H1 (cell line): ENCODE measurements around the gene SLC26A1. TPM values are rescaled to one million over a fixed set of nuclear protein-coding genes. Genes with fewer than 3 reads are reported as not detected.

Experiments used
- CTCF ChIA-PET: fragments of 300-600 bp; sonication (Branson Sonifier 250); formaldehyde crosslinking; loops from one replicate; lab custom pipeline; 2021; ENCODE audit not compliant: partially characterized antibody; lab: Charles Lee
- POLR2A ChIA-PET: fragments of 300-600 bp; sonication (Branson Sonifier 250); formaldehyde crosslinking; loops from one replicate; lab custom pipeline; 2021; ENCODE audit warnings: inconsistent platforms; ENCODE audit not compliant: partially characterized antibody; lab: Charles Lee
- DNase-seq, 2 experiments: peaks; one replicate each; pipeline versions ENCODE4 v3.0.0 to v3.0.0-alpha.2; 2010 to 2022; ENCODE audit warnings: low spot score in 2 of 2, low read depth in 1 of 2, mixed read lengths in 1 of 2
- FAIRE-seq: peaks from 2 replicates; lab custom pipeline; 2011; peaks lifted over from hg19 to GRCh38; lab: Jason Lieb, UNC
- H2AFZ ChIP-seq: 2 replicates; pipeline ENCODE4 v1.8.1; 2012; ENCODE audit warnings: low read length, inconsistent platforms
- H2AK5ac ChIP-seq: 2 replicates; pipeline ENCODE4 v1.6.1; 2013; ENCODE audit warnings: low read depth, low read length
- H2BK120ac ChIP-seq: replicated peaks from 2 replicates; pipeline ENCODE3; 2013; ENCODE audit warnings: low read depth, low read length, inconsistent platforms
- H2BK12ac ChIP-seq: 2 replicates; pipeline ENCODE4 v1.6.1; 2013; ENCODE audit warnings: low read depth, low read length
- H2BK15ac ChIP-seq: 2 replicates; pipeline ENCODE4 v1.6.1; 2013; ENCODE audit warnings: low read length
- H2BK20ac ChIP-seq: 2 replicates; pipeline ENCODE4 v1.6.1; 2013; ENCODE audit warnings: low read length
- H2BK5ac ChIP-seq: 2 replicates; pipeline ENCODE4 v1.6.1; 2013; ENCODE audit warnings: low read depth, low read length
- H3K14ac ChIP-seq: 2 replicates; pipeline ENCODE4 v1.6.1; 2013; ENCODE audit warnings: inconsistent platforms; ENCODE audit not compliant: insufficient read length
- H3K18ac ChIP-seq: 2 replicates; pipeline ENCODE4 v1.6.1; 2013; ENCODE audit warnings: low read length; ENCODE audit errors: extremely low read depth
- H3K23ac ChIP-seq: 2 replicates; pipeline ENCODE4 v1.6.1; 2013; ENCODE audit warnings: inconsistent platforms; ENCODE audit not compliant: insufficient read length
- H3K23me2 ChIP-seq: 2 replicates; pipeline ENCODE4 v1.6.1; 2013; ENCODE audit warnings: low read depth, low read length
- H3K27ac ChIP-seq: 2 replicates; pipeline ENCODE4 v1.6.1; 2011; ENCODE audit warnings: low read depth, low read length, inconsistent platforms
- H3K27me3 ChIP-seq, 4 experiments: replicated peaks in 1 of 4; 1 replicate in 1 of 4; 2 replicates in 3 of 4; pipeline versions ENCODE4 v1.6.1 to v1.8.1; 2011 to 2013; ENCODE audit warnings: low read length in 3 of 4, mild to moderate bottlenecking in 3 of 4, inconsistent platforms in 2 of 4, mixed read lengths in 2 of 4, moderate library complexity in 1 of 4; ENCODE audit not compliant: control insufficient read depth in 3 of 4, insufficient read depth in 3 of 4; ENCODE audit errors: extremely low read depth in 1 of 4
- H3K36me3 ChIP-seq, 4 experiments: 2 replicates each; pipeline versions ENCODE4 v1.6.1 to v1.8.1; 2011 to 2013; ENCODE audit warnings: mild to moderate bottlenecking in 4 of 4, low read length in 3 of 4, moderate library complexity in 2 of 4, control low read depth in 1 of 4, inconsistent platforms in 1 of 4; ENCODE audit not compliant: insufficient read depth in 4 of 4, control insufficient read depth in 2 of 4
- H3K4ac ChIP-seq: replicated peaks from 2 replicates; pipeline ENCODE3; 2013; ENCODE audit warnings: low read length, low read depth, mixed read lengths, inconsistent platforms; ENCODE audit not compliant: insufficient read length
- H3K4me1 ChIP-seq, 4 experiments: replicated peaks in 1 of 4; 1 replicate in 1 of 4; 2 replicates in 3 of 4; pipeline versions ENCODE4 v1.6.1 to v1.8.1; 2011 to 2013; ENCODE audit warnings: low read length in 3 of 4, inconsistent platforms in 2 of 4, mixed read lengths in 1 of 4; ENCODE audit not compliant: insufficient read depth in 4 of 4, control insufficient read depth in 3 of 4
- H3K4me2 ChIP-seq, 2 experiments: 2 replicates each; pipeline versions ENCODE4 v1.6.1 to v1.8.1; 2011 to 2013; ENCODE audit warnings: low read depth in 2 of 2, low read length in 2 of 2, control low read depth in 1 of 2, inconsistent platforms in 1 of 2, mild to moderate bottlenecking in 1 of 2; ENCODE audit not compliant: insufficient read depth in 1 of 2
- H3K4me3 ChIP-seq, 4 experiments: fragments of 200-600, 300-600 bp in 1 of 4; sonication (generic), shearing (Covaris generic), sonication (Bioruptor Twin) in 1 of 4; 2 replicates each; pipeline versions ENCODE4 v1.5.1 to v1.8.1; 2011 to 2016; ENCODE audit warnings: low read length in 4 of 4, low read depth in 3 of 4, control low read depth in 2 of 4, inconsistent platforms in 2 of 4, mild to moderate bottlenecking in 2 of 4, mixed read lengths in 1 of 4, moderate library complexity in 1 of 4; ENCODE audit not compliant: insufficient read depth in 2 of 4; ENCODE audit errors: extremely low read depth in 1 of 4
- H3K56ac ChIP-seq: replicated peaks from 2 replicates; pipeline ENCODE3; 2013; ENCODE audit warnings: low read depth, mild to moderate bottlenecking, mixed read lengths, low read length, inconsistent platforms; ENCODE audit not compliant: insufficient read length
- H3K79me1 ChIP-seq: 2 replicates; pipeline ENCODE4 v1.6.1; 2013; ENCODE audit warnings: low read depth, low read length, control low read depth
- H3K79me2 ChIP-seq, 2 experiments: 2 replicates each; pipeline versions ENCODE4 v1.6.1 to v1.8.1; 2012 to 2013; ENCODE audit warnings: low read length in 2 of 2, mild to moderate bottlenecking in 2 of 2, inconsistent platforms in 1 of 2; ENCODE audit not compliant: insufficient read depth in 2 of 2, control insufficient read depth in 1 of 2
- H3K9ac ChIP-seq, 4 experiments: replicated peaks in 1 of 4; 1 replicate in 1 of 4; 2 replicates in 3 of 4; pipeline versions ENCODE4 v1.6.1 to v1.8.1; 2011 to 2013; ENCODE audit warnings: low read depth in 3 of 4, low read length in 3 of 4, control low read depth in 2 of 4, mild to moderate bottlenecking in 2 of 4, moderate library complexity in 2 of 4, inconsistent platforms in 1 of 4; ENCODE audit errors: extremely low read depth in 1 of 4
- H3K9me3 ChIP-seq, 2 experiments: 2 replicates each; pipeline versions ENCODE4 v1.6.1 to v1.8.1; 2012 to 2013; ENCODE audit warnings: mild to moderate bottlenecking in 2 of 2, moderate library complexity in 2 of 2, control low read depth in 1 of 2, inconsistent platforms in 1 of 2, low read depth in 1 of 2, low read length in 1 of 2, mixed read lengths in 1 of 2; ENCODE audit not compliant: insufficient read depth in 2 of 2
- H4K20me1 ChIP-seq, 2 experiments: replicated peaks in 1 of 2; 2 replicates each; pipeline versions ENCODE3 to v1.8.1; 2011 to 2013; ENCODE audit warnings: inconsistent platforms in 2 of 2, low read length in 2 of 2, mild to moderate bottlenecking in 1 of 2; ENCODE audit not compliant: insufficient read depth in 2 of 2, control insufficient read depth in 1 of 2
- H4K5ac ChIP-seq: 2 replicates; pipeline ENCODE4 v1.6.1; 2013; ENCODE audit warnings: low read length, low read depth, mixed read lengths, inconsistent platforms; ENCODE audit not compliant: insufficient read length
- H4K8ac ChIP-seq: 2 replicates; pipeline ENCODE4 v1.8.0; 2013; ENCODE audit warnings: mild to moderate bottlenecking, moderate library complexity, low read length, inconsistent platforms; ENCODE audit not compliant: insufficient read depth; ENCODE audit errors: extremely low read depth
- H4K91ac ChIP-seq: replicated peaks from 2 replicates; pipeline ENCODE3; 2013; ENCODE audit warnings: low read length, mixed read lengths, inconsistent platforms; ENCODE audit not compliant: insufficient read length
- EP300 ChIP-seq, 2 experiments: IDR thresholded peaks; 1 replicate in 1 of 2; 2 replicates in 1 of 2; pipeline ENCODE4 v1.6.1; 2011 to 2012; ENCODE audit warnings: low read depth in 2 of 2, low read length in 2 of 2, mild to moderate bottlenecking in 2 of 2, borderline replicate concordance in 1 of 2, inconsistent platforms in 1 of 2, moderate library complexity in 1 of 2
- FOSL1 ChIP-seq: IDR thresholded peaks from 2 replicates; pipeline ENCODE4 v1.6.1; 2011; ENCODE audit warnings: mild to moderate bottlenecking, low read depth, low read length, moderate library complexity; ENCODE audit not compliant: insufficient read depth
- JUND ChIP-seq: IDR thresholded peaks from 2 replicates; pipeline ENCODE4 v1.6.1; 2011; ENCODE audit warnings: mild to moderate bottlenecking, improper control_type of control experiment, low read length
- KDM4A ChIP-seq: IDR thresholded peaks from one replicate; pipeline ENCODE4 v1.7.1; 2012; ENCODE audit warnings: low read depth, mild to moderate bottlenecking, moderate library complexity, low read length, inconsistent platforms; ENCODE audit not compliant: severe bottlenecking
- RBBP5 ChIP-seq: IDR thresholded peaks from 2 replicates; pipeline ENCODE4 v1.7.1; 2012; ENCODE audit warnings: low read depth, mild to moderate bottlenecking, inconsistent platforms, low read length, moderate library complexity, borderline replicate concordance
- SP4 ChIP-seq: IDR thresholded peaks from 2 replicates; pipeline ENCODE4 v1.6.1; 2012; ENCODE audit warnings: low read length, inconsistent platforms
- TAF1 ChIP-seq: IDR thresholded peaks from 2 replicates; pipeline ENCODE4 v1.6.1; 2011; ENCODE audit warnings: mild to moderate bottlenecking, low read depth, low read length
- WGBS, 2 experiments: shearing (Covaris generic) in 1 of 2; methylation state at CpG; one replicate each; pipeline versions ENCODE4 v1.1.6 to v1.1.7; 2013 to 2015; ENCODE audit warnings: low lambda C conversion rate in 2 of 2, mixed read lengths in 2 of 2, inconsistent platforms in 1 of 2, low coverage in 1 of 2, missing lambda C conversion rate in 1 of 2; ENCODE audit not compliant: insufficient replicate concordance in 2 of 2, insufficient coverage in 1 of 2, insufficient read length in 1 of 2; ENCODE audit errors: extremely low coverage in 1 of 2, missing lambda C conversion rate in 1 of 2; 5-methylcytosine and 5-hydroxymethylcytosine counted together
- polyA plus RNA-seq, 7 experiments: library from polyadenylated mRNA; depleted of rRNA in 3 of 7; stranded (reverse) in 5 of 7; unstranded in 2 of 7; fragments of >200 nt in 5 of 7; fragments of 200-250 nt in 2 of 7; gene quantifications; 1 replicate in 5 of 7; 2 replicates in 1 of 7; 4 replicates in 1 of 7; pipeline versions ENCODE4 v1.2.1 to v1.2.3, GENCODE V29; 2011 to 2013; ENCODE audit warnings: missing spikeins in 2 of 7, mixed read lengths in 2 of 7
- total RNA-seq: library from RNA; stranded (reverse); fragmentation: NEBNext Ultra II Directional; extraction: Animal tissue kit (Norgen Biotek cat#: 25700); gene quantifications from 2 replicates; pipeline ENCODE4 v1.2.1, GENCODE V29; 2021
- TF ChIP-seq, protein P1 (sequence below): IDR thresholded peaks from 2 replicates; pipeline ENCODE4 v1.6.1; 2012; ENCODE audit warnings: inconsistent platforms
- TF ChIP-seq, protein P2 (sequence below): IDR thresholded peaks from 2 replicates; pipeline ENCODE4 v1.6.1; 2011; ENCODE audit warnings: low read length, improper control_type of control experiment

The SLC26A1 gene
- total and polyA plus RNA-seq, 2 of the 8 experiments (the other 6 are each of a cell fraction or from before 2014, with no cell fraction given): 0.11 TPM; not detected in 1

DNA sequence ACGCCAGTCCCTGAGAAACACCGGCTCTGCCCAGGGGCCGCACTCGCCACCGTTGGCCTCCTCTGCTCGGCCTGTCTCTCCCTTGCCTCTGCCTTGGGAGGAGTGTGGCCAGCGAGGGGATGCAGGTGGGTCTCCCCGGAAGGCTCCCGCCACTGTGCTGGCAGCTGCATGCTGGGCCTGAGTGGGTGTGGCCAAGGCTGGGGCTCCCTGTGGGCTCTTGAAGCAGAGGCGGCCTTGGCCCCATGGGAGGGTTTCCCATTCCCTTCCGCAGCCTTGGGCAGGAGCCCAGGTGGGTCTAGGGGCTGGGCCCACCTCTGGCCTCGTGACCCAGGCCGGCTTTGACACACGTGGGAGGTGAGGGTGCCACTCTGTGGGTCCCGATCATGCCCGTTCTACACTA is 37.4 kb upstream of the SLC26A1 start:
- Histone ChIP-seq H3K4me2 (no peak overlapping the region; a peak in 1 of 4 replicates), H3K9me3 (no peaks in the 10 kb centered on the region), H4K20me1 (peaks cover 0 to 8% of the 10 kb centered on the region in 2 experiments), H4K5ac (no peak overlapping the region), H3K79me2 (no peaks in the 10 kb centered on the region), H3K4me1 (peaks cover 0 to 12% (median 3%) of the 10 kb centered on the region in 4 experiments; a peak in 4 of 7 replicates), H3K4me3 (no peak overlapping the region), H3K56ac (no peak overlapping the region), H4K91ac (no peak overlapping the region), H3K27ac (no peak overlapping the region), H2BK120ac (no peak overlapping the region), H3K9ac (no peak overlapping the region), H2BK15ac (0 out of 2 replicates have a peak overlapping the region, but pooled peaks have one; percentile 97), H2BK20ac (no peak overlapping the region), H3K14ac (no peak overlapping the region), H3K23ac (no peak overlapping the region), H2BK5ac (no peak overlapping the region; the same call in 1 of the 2 replicates), H2AK5ac (no peak overlapping the region), H3K4ac (no peak overlapping the region), H3K18ac (no peak overlapping the region; the same call in 1 of the 2 replicates), H3K36me3 (peaks cover 0 to 5% (median 4%) of the 10 kb centered on the region in 4 experiments; a peak in 4 of 8 replicates), H4K8ac (peak overlapping the region; percentile 71; the same call in 1 of the 2 replicates), H3K27me3 (0 out of 7 replicates have a peak, but pooled peaks cover 0 to 4% (median 0%) of the 10 kb centered on the region in 4 experiments), H3K23me2 (no peaks in the 10 kb centered on the region), H2AFZ (no peak overlapping the region), H3K79me1 (no peaks in the 10 kb centered on the region), H2BK12ac (no peak overlapping the region)
- 80% methylated on average over 13 of the region's 16 CpGs; no CpG with 5 or more reads in 1 of the 2 experiments for WGBS, 2 experiments
- DNase-seq: no peak
- ChIA-PET CTCF (interaction anchor here (1.1 to 1.2 kb wide), 2 partner anchors 20 to 63 kb away, joined by 3 read pairs; no protein-coding TSS in a partner anchor), POLR2A (no interaction called here)
- no peak for FAIRE-seq
- TF ChIP-seq RBBP5 (no peak), SP4 (no peak), JUND (no peak), KDM4A (no peak), TAF1 (no peak), FOSL1 (no peak), EP300 (IDR thresholded peaks at IDR 0.05; ENCODE audit: borderline replicate concordance in 1 of 2, low read depth in 2 of 2, low read length in 2 of 2) (no peak)
- TF ChIP-seq, protein P1, sequence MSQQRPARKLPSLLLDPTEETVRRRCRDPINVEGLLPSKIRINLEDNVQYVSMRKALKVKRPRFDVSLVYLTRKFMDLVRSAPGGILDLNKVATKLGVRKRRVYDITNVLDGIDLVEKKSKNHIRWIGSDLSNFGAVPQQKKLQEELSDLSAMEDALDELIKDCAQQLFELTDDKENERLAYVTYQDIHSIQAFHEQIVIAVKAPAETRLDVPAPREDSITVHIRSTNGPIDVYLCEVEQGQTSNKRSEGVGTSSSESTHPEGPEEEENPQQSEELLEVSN: no peak
- TF ChIP-seq, protein P2, sequence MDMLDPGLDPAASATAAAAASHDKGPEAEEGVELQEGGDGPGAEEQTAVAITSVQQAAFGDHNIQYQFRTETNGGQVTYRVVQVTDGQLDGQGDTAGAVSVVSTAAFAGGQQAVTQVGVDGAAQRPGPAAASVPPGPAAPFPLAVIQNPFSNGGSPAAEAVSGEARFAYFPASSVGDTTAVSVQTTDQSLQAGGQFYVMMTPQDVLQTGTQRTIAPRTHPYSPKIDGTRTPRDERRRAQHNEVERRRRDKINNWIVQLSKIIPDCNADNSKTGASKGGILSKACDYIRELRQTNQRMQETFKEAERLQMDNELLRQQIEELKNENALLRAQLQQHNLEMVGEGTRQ: no peak
